Middle frontal gyrus (tissue), 1 donor: ENCODE data around the gene OR52N5.
A peak's percentile ranks its signal among the peaks of the same experiment; 100 is the strongest.

Experiments
- DNase-seq: peaks from one replicate; pipeline ENCODE4 v3.0.0-alpha.2; 2015; ENCODE audit warnings: low spot score; ENCODE audit errors: extremely low spot score

OR52N5 gene

DNA sequence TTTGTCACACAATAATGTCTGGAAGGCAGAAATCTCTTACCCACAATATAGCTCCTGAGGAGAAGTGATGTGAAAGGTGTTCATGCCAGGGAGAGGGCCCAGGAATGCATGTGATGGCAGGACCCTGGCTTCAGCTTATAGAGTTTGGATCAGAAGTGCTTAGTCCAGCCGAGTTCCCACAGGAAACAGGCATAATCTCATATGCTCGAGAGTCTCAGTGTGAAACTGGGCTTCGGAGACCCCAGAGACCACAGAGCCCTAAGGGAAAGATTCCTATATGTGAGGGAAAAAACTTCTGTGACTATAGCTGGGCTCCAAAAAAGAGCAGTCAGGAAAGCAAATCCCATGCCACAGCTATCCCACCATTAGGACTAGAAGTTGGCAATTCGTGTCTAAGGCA lies at the start of gene OR52N5:
Gene OR52N5, minus strand, starts transcription at position 101 of the 400 bp plus-strand sequence. CDS start 4,721 bp downstream, outside the sequence.
- no peak for DNase-seq

- no peak for DNase-seq
Observed at GRCh38 chr11:5831196-5831829, 48.2 kb upstream of the OR52N5 start.

GRCh38 chr11:5818245-5818886 lies 35.2 kb upstream of the OR52N5 start:
- DNase-seq, result no peak

DNA sequence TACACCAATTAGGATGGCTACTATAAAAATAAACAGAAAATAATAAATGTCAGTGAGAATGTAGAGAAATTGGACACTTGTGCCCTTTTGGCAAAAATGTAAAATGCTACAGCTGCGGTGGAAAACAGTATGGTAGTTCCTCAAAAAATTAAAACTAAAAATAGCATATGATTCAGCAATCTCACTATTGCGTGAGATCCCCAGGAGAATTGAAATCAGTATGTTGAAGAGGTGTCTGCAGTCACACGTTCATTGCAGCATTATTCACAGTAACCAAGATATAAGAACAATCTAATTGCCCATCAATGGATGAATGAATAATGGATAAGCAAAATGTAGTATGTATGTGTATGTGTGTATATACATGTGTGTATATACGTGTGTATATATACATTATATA lies 32.4 kb upstream of the OR52N5 start:
- DNase-seq, result no peak

- no peak for DNase-seq
Observed at GRCh38 chr11:5809905-5810795, 27.0 kb upstream of the OR52N5 start.

DNA sequence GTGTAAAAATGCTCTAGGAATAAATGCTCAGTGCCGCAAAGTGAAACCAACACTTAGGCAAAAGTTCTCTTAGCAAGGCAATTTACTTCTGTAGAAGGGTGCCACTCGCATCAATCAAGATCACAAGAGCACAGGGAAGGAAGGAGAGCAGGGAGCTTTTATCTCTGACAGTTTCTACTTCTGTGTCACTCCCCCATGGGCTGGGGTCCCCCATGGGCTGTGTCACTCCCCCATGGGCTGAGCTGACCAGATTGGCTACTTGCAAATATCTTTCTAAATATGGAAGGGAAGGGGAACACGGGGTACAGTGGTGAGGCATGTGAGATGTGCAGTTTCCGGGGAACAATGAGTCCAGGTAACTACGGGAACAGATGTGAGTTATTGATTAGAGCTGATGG lies 26.0 kb upstream of the OR52N5 start:
- DNase-seq, result no peak

DNA sequence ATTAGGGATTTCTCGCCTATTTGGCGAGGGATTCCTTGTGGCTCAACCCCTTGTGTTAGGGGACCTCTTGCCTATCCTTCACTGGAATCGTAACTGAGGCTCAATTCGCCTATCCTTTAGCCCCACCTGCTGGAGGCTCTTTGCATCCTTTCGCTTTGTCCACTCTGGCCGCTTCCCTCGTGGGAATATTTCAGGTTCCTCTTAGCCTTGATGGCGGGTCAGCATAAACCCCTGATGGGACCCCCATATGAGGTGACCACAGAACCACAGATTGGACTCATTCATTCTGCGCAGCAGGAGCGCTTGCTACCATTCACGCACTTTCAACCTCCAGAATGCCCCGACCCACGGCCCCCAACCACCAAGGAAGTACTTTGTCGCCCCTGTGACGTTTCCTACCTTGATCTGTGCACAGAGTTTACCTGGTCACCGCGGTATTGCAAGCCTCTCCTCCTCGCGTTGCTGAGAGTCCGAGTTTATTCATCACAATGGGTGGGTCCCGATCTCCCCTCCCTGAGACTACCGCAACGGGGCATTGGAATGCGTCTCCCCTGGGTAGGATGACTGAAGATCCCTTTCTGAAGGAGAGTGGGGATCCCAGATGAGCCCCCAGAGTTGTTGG lies 25.5 kb upstream of the OR52N5 start, which contains the start of gene OR52N2:
Gene OR52N2, plus strand, starts transcription at position 425 of the 622 bp plus-strand sequence. CDS start 11,412 bp downstream, outside the sequence.
- DNase-seq, result peak; percentile 50

DNA sequence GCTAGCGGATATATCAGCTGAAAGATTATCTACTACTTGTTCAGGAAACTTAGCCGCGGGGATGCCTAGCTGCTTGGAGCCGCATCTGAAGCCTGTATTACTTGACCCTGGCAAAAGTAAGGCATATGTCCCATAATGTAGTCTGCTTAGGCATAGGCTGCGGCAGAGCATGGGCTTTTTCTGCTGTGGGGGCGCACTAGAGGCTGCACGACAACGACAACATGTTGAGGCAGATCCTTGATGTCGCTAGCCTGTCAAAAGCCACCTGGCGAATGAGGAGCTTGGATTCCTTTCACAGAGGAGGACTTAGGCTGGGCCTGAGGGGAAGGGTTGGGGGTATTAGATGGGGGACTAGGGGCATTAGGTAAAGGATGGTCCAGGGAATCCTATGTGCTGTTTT lies 24.4 kb upstream of the OR52N5 start:
- DNase-seq, result no peak

- no peak for DNase-seq
Observed at GRCh38 chr11:5803982-5804381, 20.8 kb upstream of the OR52N5 start.

DNA sequence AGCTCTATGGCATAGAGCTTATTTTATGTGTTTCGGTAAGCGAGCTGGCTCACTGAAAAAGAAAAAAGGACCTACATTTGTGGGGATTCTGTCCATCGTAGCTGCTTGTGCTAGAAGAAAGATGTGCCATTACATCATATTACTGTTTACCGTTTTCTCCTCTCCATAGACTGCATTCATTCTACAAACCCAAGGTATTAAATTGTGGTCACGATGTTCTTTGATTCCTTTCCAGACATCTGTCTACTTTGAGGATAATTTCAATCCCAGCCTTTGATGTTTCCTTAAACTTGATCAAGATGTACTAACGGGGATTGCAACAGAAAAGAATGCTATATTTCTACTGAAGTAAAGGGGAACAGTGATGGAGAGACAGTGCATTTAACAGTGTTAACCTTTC lies 13.4 kb upstream of the OR52N5 start:
- DNase-seq, result no peak

GRCh38 chr11:5791165-5791564 lies 8.0 kb upstream of the OR52N5 start, which contains the start of gene OR52N1:
TSS of gene OR52N1 (minus strand) at chr11:5791265. CDS start at chr11:5788816, 2,449 bp downstream.
- DNase-seq, result no peak

DNA sequence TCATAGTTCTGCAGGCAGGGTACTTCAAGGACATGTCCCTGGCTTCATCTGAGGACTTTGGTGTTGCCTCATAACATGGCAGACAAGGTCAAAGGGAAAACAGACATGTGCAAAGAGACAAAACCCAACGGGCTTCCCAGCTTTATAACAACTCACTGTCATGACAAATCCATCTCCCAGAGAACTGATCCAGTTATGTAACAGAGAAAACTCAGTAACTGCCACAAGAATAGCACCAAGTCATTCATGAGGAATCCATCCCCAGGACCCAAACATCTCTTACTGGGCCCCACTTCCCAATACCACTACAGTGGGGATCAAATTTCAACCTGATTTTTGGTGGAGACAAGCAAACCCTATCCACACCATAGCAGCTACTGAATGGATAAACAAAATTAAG lies 16.1 kb downstream of the OR52N5 start:
- DNase-seq, result no peak

DNA sequence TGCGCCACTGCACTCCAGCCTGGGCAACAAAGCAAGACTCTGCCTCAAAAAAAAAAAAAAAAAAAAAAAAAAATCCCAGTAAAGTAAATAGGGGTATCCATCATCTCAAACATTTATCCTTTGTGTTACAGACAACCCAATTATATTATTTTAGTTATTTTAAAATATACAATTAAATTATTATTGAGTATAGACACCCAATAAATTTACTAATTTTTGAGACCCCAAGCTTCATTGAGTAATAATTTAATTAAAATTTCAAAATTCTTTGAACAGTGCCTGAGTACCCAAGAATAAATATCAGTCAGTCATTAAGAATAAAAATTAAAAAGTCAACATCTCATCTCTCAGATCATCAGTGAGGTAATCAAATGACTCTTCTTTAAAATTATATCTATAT lies 29.2 kb downstream of the OR52N5 start, which contains the start of gene OR52N4:
Gene OR52N4, plus strand, starts transcription at position 301 of the 400 bp plus-strand sequence. CDS start 498 bp downstream, outside the sequence.
- no peak for DNase-seq

DNA sequence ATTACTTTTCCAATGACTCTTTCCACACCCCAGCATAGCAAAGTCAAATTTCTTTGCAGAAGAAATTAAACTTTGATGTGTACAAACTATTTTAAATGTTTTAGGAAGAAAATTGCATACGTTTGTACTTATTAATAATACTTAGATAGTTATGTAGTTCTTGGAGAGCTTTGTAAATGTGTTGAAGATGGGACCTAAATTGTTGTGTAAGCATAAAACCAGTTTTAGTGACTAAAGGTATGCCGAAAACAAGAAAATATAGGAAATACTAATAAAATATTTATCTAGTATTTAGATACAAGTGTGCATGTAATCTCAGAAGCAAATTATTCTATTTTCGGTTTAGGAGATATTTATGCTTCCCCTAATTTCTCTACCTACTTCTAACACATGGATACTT lies 33.3 kb downstream of the OR52N5 start:
- no peak for DNase-seq

- no peak for DNase-seq
Observed at GRCh38 chr11:5746614-5747013, 36.5 kb downstream of the OR52N5 start.

GRCh38 chr11:5738431-5738830 lies 44.7 kb downstream of the OR52N5 start:
- DNase-seq, result no peak

- no peak for DNase-seq
Observed at GRCh38 chr11:5737670-5738392, 45.3 kb downstream of the OR52N5 start.

DNA sequence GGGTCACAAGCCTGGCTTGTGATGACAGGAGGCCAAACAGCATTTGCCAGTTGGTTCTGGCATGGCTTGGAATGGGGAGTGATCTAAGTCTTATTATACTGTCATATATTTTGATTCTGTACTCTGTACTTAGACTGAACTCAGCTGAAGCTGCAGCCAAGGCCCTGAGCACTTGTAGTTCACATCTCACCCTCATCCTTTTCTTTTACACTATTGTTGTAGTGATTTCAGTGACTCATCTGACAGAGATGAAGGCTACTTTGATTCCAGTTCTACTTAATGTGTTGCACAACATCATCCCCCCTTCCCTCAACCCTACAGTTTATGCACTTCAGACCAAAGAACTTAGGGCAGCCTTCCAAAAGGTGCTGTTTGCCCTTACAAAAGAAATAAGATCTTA lies 46.1 kb downstream of the OR52N5 start:
- DNase-seq, result no peak

GRCh38 chr11:5736396-5736795 lies 46.8 kb downstream of the OR52N5 start, which contains the start of gene OR56B1:
TSS of gene OR56B1 (plus strand) at chr11:5736448. CDS start at chr11:5736517, 69 bp downstream.
- DNase-seq, result no peak

DNA sequence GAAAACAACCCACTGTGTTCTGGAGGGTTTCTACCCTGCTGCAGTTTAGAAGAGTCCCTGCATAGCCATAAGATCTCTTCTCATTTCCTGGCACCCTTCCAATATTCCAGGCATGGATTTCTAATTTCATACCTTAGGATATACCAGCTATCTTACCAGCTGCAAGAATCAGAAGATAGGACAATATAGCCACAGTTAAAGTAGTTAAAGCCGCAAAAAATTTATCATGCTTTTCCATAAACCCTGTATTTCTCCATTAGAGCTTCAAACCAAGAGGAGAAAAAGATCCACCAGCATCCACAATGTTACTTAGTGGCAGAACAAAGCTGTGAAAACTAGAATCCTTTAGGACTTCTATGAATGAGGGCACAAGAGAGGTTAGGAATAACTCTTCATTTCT lies 55.5 kb downstream of the OR52N5 start:
- no peak for DNase-seq

DNA sequence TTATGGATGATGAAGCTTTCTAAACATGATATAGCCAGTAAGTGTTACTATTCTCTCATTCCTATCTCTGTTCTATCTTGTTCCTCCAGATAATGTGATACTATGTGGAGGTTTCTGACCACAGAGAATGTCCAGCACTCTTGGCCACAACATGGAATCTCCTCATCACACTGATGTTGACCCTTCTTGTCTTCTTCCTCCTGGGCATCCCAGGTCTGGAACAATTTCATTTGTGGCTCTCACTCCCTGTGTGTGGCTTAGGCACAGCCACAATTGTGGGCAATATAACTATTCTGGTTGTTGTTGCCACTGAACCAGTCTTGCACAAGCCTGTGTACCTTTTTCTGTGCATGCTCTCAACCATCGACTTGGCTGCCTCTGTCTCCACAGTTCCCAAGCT lies 56.8 kb downstream of the OR52N5 start:
- DNase-seq, result no peak
